Activated T-cell treated with anti-CD3 and anti-CD28 coated beads, Interleukin-2, amount 50 U/mL, for 4 hours (primary cell): Measurements from ENCODE around the gene CX3CR1. TPM values are rescaled to one million over a fixed set of nuclear protein-coding genes. Genes with fewer than 3 reads are reported as not detected.
"Not testable (repeated sequence)": the region's sequence is repeated elsewhere in the genome, so short reads cannot be mapped to it uniquely, and the experiment has no call there.

Source experiments
- ATAC-seq, 2 donors: fragments of 200-7000 bp; cut with Tn5 transposase; one replicate each; pipeline ENCODE4 v1.10.0; 2021
- DNase-seq: peaks from one replicate; pipeline ENCODE4 v3.0.0-alpha.2; 2020
- H3K27me3 Mint-ChIP-seq: one replicate; pipeline ENCODE4 v1.8.0; 2021; ENCODE audit warnings: low read depth, mixed read lengths
- H3K36me3 Mint-ChIP-seq: one replicate; pipeline ENCODE4 v1.8.0; 2022; ENCODE audit warnings: mixed read lengths; ENCODE audit not compliant: insufficient read depth
- H3K4me1 Mint-ChIP-seq: one replicate; pipeline ENCODE4 v1.8.0; 2021; ENCODE audit warnings: low read depth, mixed read lengths
- H3K4me3 Mint-ChIP-seq: one replicate; pipeline ENCODE4 v1.8.0; 2021; ENCODE audit warnings: mild to moderate bottlenecking, moderate library complexity, mixed read lengths
- H3K9me3 Mint-ChIP-seq: one replicate; pipeline ENCODE4 v1.8.0; 2021; ENCODE audit warnings: mixed read lengths
- total RNA-seq, 3 donors: library from RNA; stranded (reverse); gene quantifications; one replicate each; pipeline ENCODE4 v1.2.1, GENCODE V29; 2021

The CX3CR1 gene
- total RNA-seq = under 1 TPM; 0.32 to 0.73 (median 0.40) TPM

DNA sequence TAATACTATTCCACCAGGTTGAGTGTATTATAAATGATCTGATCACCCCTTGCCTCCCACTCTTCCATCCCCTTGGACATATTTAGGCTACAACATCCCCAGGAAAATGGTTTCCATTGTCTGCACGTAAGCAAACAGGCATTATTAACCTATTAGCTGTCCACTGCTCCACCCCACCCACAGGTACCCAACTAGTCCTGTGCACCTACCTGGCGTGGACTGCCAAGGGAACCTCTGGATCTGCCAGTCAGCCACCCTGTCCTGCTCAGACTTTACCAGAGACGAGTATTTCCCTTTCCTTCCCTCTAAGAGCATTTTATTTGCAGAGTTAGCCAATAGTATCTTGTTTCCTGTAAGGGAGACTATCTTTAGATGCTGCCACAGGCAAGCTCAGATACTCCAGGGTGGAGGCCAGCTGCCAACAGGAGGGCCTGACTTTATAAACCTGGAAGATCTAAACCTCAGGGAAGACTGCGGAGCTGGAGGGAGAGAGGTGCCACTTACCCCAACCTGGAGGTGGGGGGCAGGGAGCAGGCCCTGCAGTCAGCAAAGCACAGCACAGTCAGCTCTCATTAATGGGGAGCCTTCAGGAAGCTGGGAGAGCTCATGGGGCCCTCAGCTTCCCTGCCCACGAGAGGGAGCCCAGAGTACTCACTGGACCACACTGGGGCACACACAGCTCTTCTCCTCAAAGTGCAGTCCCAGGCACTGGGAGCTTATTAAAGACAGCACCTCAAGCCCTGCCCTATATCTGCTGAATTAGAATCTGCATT, at the start of gene CX3CR1:
CX3CR1 (minus strand) TSS at position 292 of the 773 bp plus-strand sequence. CDS start 13,527 bp downstream, outside the sequence.
- Mint-ChIP-seq H3K4me1 (peaks cover 19% of the 10 kb centered on the region), H3K27me3 (no peaks in the 10 kb centered on the region), H3K9me3 (no peaks in the 10 kb centered on the region), H3K36me3 (no peaks in the 10 kb centered on the region), H3K4me3 (peak within 1 kb of the TSS; percentile 82)
- ATAC-seq = no peak
- DNase-seq = no peak

DNA sequence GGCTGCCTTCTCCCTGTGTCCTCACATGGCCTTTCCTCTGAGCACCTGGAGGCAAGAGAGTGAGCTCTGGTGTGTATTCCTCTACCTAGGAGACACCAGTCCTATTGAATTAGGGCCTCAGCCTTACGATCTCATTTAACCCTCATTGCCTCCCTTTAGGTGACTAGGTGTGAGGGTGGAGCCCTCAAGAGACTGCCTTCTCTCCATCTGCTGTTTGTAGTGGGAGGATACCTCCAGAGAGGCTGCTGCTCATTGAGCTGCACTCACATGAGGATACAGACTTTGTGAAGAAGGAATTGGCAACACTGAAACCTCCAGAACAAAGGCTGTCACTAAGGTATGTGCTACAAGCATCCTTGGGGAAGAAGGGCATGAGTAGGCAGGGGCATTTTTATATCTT, 49.7 kb upstream of the CX3CR1 start, which contains the start of gene CCR8:
CCR8 (plus strand) TSS at position 217 of the 400 bp plus-strand sequence. CDS start 2,623 bp downstream, outside the sequence.
- no peaks in the 10 kb centered on the region for H3K27me3 Mint-ChIP-seq
- H3K4me1 Mint-ChIP-seq = peaks cover 30% of the 10 kb centered on the region
- H3K36me3 Mint-ChIP-seq = no peaks in the 10 kb centered on the region
- DNase-seq (no peak), ATAC-seq (no peak)
- H3K4me3 Mint-ChIP-seq = peak within 1 kb of the TSS; percentile 72
- no peaks in the 10 kb centered on the region for H3K9me3 Mint-ChIP-seq

DNA sequence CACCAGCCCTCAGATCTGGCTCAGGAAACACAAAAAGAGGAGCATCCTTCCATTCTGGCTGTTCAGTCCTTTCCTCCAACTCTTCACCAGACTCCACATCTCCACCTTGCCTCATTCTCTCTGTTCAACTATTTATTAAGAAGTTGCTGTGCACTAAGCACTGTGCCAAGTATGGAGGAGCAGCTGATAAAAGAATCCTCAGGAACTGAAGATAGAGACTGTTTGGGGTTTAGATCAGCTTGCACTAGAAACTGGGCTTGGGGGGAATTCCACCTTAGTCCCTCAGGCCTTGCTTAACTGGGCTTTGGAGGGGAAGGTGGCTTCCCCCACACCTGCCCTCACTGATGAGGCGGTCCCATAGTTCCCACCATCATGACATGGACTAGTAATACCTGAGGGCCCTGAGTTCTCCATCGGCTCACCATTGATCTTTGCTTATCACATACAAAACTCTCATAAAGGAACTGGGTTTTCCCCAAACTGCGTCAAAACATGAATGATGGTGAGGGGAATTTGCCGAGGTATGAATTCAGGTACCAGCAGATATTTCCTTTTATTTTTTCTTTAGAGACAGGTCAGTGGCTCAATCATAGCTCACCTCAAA, 48.0 kb upstream of the CX3CR1 start:
- Mint-ChIP-seq H3K9me3 (no peaks in the 10 kb centered on the region), H3K4me3 (peak overlapping the region; percentile 7), H3K27me3 (no peaks in the 10 kb centered on the region), H3K36me3 (no peaks in the 10 kb centered on the region), H3K4me1 (peaks cover 38% of the 10 kb centered on the region)
- DNase-seq (no peak), ATAC-seq (peak; percentile 70 to 81)

DNA sequence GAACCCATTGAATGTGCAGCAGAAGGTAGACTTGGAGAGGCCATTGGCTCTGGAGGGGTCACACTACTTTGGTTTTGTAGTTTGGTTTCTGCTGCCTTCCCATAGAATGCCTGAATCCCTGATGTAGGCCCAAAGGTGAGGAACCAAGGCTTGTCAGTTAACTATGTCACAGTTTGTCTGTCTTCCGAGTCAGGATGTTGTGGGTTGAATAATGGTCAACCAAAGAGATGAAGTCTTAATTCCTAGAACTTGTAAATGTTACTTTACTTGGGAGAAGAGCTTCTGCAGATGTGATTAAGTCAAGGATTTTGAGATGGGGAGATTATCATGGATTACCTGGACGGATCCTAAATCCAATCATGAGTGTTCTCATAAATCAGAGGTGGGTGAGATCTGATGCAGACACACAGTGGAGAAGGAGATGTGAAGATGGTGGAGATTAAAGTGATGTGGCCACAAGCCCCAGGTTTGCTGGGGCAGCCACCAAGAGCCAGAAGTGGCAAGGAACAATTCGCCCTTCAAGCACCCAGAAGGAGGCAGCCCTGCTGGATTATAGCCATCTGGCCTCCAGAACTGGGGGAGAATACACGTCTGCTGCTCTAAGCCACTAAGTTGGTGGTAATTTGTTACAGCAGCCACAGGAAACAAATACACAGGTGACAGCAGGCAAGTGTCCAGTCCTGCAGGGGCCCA, 47.4 kb upstream of the CX3CR1 start:
- no peaks in the 10 kb centered on the region for H3K36me3 Mint-ChIP-seq
- H3K4me1 Mint-ChIP-seq = peaks cover 41% of the 10 kb centered on the region
- no peak for ATAC-seq
- H3K4me3 Mint-ChIP-seq = no peak overlapping the region
- H3K27me3 Mint-ChIP-seq = no peaks in the 10 kb centered on the region
- H3K9me3 Mint-ChIP-seq = no peaks in the 10 kb centered on the region
- no peak for DNase-seq

GRCh38 chr3:39325236-39325635, 45.4 kb upstream of the CX3CR1 start:
- ATAC-seq (peak; percentile 51 to 65), DNase-seq (no peak)
- Mint-ChIP-seq H3K27me3 (no peaks in the 10 kb centered on the region), H3K36me3 (no peaks in the 10 kb centered on the region), H3K4me1 (peaks cover 48% of the 10 kb centered on the region), H3K4me3 (no peak overlapping the region), H3K9me3 (no peaks in the 10 kb centered on the region)

GRCh38 chr3:39323494-39323893, 43.7 kb upstream of the CX3CR1 start:
- Mint-ChIP-seq H3K9me3 (no peaks in the 10 kb centered on the region), H3K4me1 (peaks cover 43% of the 10 kb centered on the region), H3K27me3 (no peaks in the 10 kb centered on the region), H3K4me3 (no peak overlapping the region), H3K36me3 (no peaks in the 10 kb centered on the region)
- ATAC-seq (no peak), DNase-seq (no peak)

GRCh38 chr3:39322936-39323335, 43.1 kb upstream of the CX3CR1 start:
- DNase-seq = no peak
- H3K4me1 Mint-ChIP-seq = peaks cover 37% of the 10 kb centered on the region
- no peak overlapping the region for H3K4me3 Mint-ChIP-seq
- H3K9me3 Mint-ChIP-seq = no peaks in the 10 kb centered on the region
- no peak for ATAC-seq
- no peaks in the 10 kb centered on the region for H3K27me3 Mint-ChIP-seq
- H3K36me3 Mint-ChIP-seq = no peaks in the 10 kb centered on the region

DNA sequence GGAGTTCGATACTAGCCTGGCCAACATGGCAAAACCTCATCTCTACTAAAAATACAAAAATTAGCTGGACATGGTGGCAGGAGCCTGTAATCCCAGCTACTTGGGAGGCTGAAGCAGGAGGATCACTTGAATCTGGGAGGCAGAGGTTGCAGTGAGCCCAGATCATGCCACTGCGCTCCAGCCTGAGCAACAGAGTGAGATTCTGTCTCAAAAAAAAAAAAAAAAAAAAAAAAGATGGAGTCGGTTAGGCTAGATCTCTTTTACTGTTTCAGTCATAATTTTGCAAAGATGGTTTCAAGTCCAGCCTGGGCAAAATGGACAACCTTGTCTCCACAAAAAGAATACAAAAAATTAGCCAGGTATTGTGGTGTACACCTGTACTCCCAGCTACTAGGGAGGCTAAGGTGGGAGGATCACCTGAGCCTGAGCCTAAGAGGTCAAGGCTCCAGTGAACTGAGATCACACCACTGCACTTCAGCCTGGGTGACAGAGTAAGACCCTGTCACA, 42.4 kb upstream of the CX3CR1 start:
- H3K4me1 Mint-ChIP-seq = peaks cover 31% of the 10 kb centered on the region
- not testable (repeated sequence) for ATAC-seq, H3K9me3 Mint-ChIP-seq, H3K4me3 Mint-ChIP-seq, DNase-seq, H3K27me3 Mint-ChIP-seq, H3K36me3 Mint-ChIP-seq

DNA sequence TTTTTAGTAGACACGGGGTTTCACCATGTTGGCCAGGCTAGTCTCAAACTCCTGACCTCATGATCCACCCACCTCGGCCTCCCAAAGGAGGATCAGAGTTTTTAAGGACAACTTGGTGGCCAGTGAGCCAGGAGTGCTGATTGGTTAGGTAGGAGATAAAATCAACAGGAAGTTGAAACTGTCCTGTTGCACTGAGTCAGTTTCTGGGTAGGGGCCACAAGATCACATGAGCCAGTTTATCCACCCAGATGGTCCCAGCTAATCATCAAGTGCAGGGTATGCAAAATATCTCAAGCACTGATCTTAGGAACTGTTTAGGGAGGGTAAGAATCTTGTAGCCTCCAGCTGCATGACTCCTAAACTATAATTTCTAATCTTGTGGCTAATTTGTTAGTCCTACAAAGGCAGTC, 41.7 kb upstream of the CX3CR1 start:
- H3K4me1 Mint-ChIP-seq = peaks cover 28% of the 10 kb centered on the region
- H3K9me3 Mint-ChIP-seq, H3K27me3 Mint-ChIP-seq, H3K4me3 Mint-ChIP-seq, DNase-seq, H3K36me3 Mint-ChIP-seq, ATAC-seq: not testable (repeated sequence)

DNA sequence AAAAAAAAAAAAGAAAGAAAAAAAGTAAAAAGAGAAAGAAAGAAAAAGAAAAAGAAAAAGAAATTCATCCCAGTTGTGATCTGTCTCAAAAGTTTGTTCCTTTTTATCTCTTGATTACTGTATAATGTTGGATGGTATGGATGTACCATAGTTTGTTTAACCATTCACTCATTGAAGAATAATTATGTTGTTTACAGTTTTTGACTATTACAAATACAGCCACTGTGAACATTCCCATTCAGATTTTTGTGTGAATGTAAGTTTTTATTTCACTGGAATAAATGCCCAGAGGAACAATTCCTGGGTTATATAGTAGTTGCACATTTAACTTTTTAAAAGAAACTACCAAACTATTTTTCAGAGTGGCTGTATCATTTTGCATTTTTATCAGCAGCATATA, 39.4 kb upstream of the CX3CR1 start:
- Mint-ChIP-seq H3K4me3 (no peak overlapping the region), H3K36me3 (peaks cover 5% of the 10 kb centered on the region), H3K9me3 (peaks cover 7% of the 10 kb centered on the region), H3K27me3 (peaks cover 4% of the 10 kb centered on the region), H3K4me1 (peaks cover 17% of the 10 kb centered on the region)
- DNase-seq (no peak), ATAC-seq (no peak)

GRCh38 chr3:39318301-39318700, 38.5 kb upstream of the CX3CR1 start:
- Mint-ChIP-seq H3K36me3 (peaks cover 7% of the 10 kb centered on the region), H3K4me3 (no peak overlapping the region), H3K27me3 (peaks cover 4% of the 10 kb centered on the region), H3K4me1 (peaks cover 13% of the 10 kb centered on the region), H3K9me3 (peaks cover 10% of the 10 kb centered on the region)
- DNase-seq (no peak), ATAC-seq (no peak)

DNA sequence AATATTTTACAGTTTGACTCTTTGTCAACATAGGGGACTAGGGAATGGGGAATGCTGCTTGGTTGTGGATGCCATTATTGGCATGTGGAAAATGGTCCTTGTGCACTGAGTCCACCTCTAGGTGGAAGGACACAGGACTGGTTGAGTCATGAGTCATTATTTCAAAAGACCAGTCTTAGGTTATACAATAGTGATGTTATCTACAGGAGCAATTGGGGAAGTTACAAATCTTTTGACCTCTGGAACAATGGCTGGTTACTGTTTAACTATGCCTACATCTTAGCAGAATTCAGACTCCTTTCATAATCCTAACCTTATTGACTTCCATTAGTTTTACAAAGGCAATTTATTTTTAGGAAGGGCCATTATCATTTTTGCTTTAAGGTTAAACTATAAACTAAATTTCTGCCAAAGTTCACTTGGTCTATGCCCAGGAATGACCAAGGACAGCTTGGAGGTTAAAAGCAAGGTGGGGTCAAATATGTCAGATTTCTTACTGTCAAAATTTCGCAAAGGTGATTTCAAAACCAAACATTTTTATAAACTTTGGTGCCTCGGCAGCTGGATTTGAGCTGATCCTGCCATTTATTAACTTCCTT, 37.8 kb upstream of the CX3CR1 start:
- Mint-ChIP-seq H3K27me3 (peaks cover 4% of the 10 kb centered on the region), H3K4me1 (peaks cover 8% of the 10 kb centered on the region), H3K4me3 (no peak overlapping the region), H3K36me3 (peaks cover 7% of the 10 kb centered on the region), H3K9me3 (peaks cover 10% of the 10 kb centered on the region)
- DNase-seq (no peak), ATAC-seq (no peak)

DNA sequence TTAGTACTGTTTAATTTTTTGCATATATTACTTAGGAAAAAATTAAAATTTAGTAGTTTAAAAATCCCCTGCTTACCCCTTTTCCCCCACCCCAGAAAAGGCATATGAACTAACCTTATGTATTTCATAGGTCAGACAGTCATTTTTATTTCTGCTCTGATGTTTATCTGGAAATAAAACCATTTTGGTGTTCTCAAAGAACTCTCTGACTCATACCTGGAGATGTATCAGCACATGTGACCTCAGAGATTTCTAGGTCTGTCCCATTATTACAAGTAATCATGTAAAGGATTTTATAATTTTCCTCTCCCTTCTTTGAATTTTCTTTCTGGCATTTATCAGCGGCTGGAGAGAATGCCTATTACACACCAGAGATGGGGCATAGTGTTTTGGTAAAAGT, 35.6 kb upstream of the CX3CR1 start:
- Mint-ChIP-seq H3K4me3 (no peak overlapping the region), H3K9me3 (peaks cover 16% of the 10 kb centered on the region), H3K4me1 (no peaks in the 10 kb centered on the region), H3K27me3 (peaks cover 10% of the 10 kb centered on the region), H3K36me3 (peaks cover 7% of the 10 kb centered on the region)
- DNase-seq (no peak), ATAC-seq (peak; percentile 21 to 48)

- DNase-seq = no peak
- peaks cover 10% of the 10 kb centered on the region for H3K27me3 Mint-ChIP-seq
- peaks cover 16% of the 10 kb centered on the region for H3K9me3 Mint-ChIP-seq
- peaks cover 9% of the 10 kb centered on the region for H3K36me3 Mint-ChIP-seq
- H3K4me1 Mint-ChIP-seq = no peaks in the 10 kb centered on the region
- no peak overlapping the region for H3K4me3 Mint-ChIP-seq
- no peak for ATAC-seq
Measured at GRCh38 chr3:39313289-39313688, 33.5 kb upstream of the CX3CR1 start.
